Measurements from ENCODE around the gene ADRA1B. TPM values are rescaled to one million over a fixed set of nuclear protein-coding genes. Genes with fewer than 3 reads are reported as not detected.

Gene ADRA1B
- total RNA-seq, 4 donors from 2014 or later: 0.67 to 5.3 (median 3.0) TPM

- Histone ChIP-seq H3K4me3 (no peak overlapping the region), H3K9me3 (no peaks in the 10 kb centered on the region), H3K36me3 (no peaks in the 10 kb centered on the region), H3K4me1 (peaks cover 0 to 3% (median 0%) of the 10 kb centered on the region in 3 donors), H3K27ac (no peak overlapping the region), H3K27me3 (peaks cover 60% of the 10 kb centered on the region)
- TF ChIP-seq EP300 (IDR thresholded peaks at IDR 0.05) (no peak), POLR2A (IDR thresholded peaks at IDR 0.05) (no peak), CTCF (IDR thresholded peaks at IDR 0.05) (no peak), POLR2AphosphoS5 (IDR thresholded peaks at IDR 0.05) (no peak)
- ATAC-seq: no peak
- WGBS, 2 donors (ENCODE audit: low coverage in 1 of 2): 52 to 60% methylated on average over 3 of the region's 3 CpGs
Observed at GRCh38 chr5:159921721-159922120, 5.4 kb downstream of the ADRA1B start.

- no peaks in the 10 kb centered on the region for H3K4me1 ChIP-seq
- H3K27ac ChIP-seq: no peak overlapping the region
- H3K36me3 ChIP-seq: no peaks in the 10 kb centered on the region
- WGBS, 2 donors (ENCODE audit: low coverage in 1 of 2): 77 to 84% methylated on average over 7 of the region's 7 CpGs
- peak; percentile 10 for ATAC-seq
- H3K4me3 ChIP-seq: no peak overlapping the region
- no peaks in the 10 kb centered on the region for H3K9me3 ChIP-seq
- H3K27me3 ChIP-seq: peaks cover 51% of the 10 kb centered on the region
- TF ChIP-seq CTCF (IDR thresholded peaks at IDR 0.05) (no peak), POLR2AphosphoS5 (IDR thresholded peaks at IDR 0.05) (no peak), EP300 (IDR thresholded peaks at IDR 0.05) (no peak), POLR2A (IDR thresholded peaks at IDR 0.05) (no peak)
Observed at GRCh38 chr5:159923008-159923407, 6.7 kb downstream of the ADRA1B start.

- 45 to 68% methylated on average over 4 to 6 of the region's 12 CpGs for WGBS, 2 donors (ENCODE audit: low coverage in 1 of 2)
- H3K27me3 ChIP-seq: peaks cover 40% of the 10 kb centered on the region
- H3K36me3 ChIP-seq: no peaks in the 10 kb centered on the region
Observed at GRCh38 chr5:159928122-159928909, 12.0 kb downstream of the ADRA1B start.

GRCh38 chr5:159929176-159929575 lies 12.9 kb downstream of the ADRA1B start:
- no peak for ATAC-seq
- H3K27me3 ChIP-seq: peaks cover 38% of the 10 kb centered on the region
- H3K4me1 ChIP-seq: no peaks in the 10 kb centered on the region
- no peaks in the 10 kb centered on the region for H3K36me3 ChIP-seq
- no peaks in the 10 kb centered on the region for H3K9me3 ChIP-seq
- H3K4me3 ChIP-seq: no peak overlapping the region
- no peak for TF ChIP-seq POLR2A (IDR thresholded peaks at IDR 0.05)
- no peak for TF ChIP-seq POLR2AphosphoS5 (IDR thresholded peaks at IDR 0.05)
- TF ChIP-seq EP300 (IDR thresholded peaks at IDR 0.05): no peak
- no peak overlapping the region for H3K27ac ChIP-seq
- 78 to 82% methylated on average over 1 of the region's 1 CpG for WGBS, 2 donors (ENCODE audit: low coverage in 1 of 2)

More at GRCh38 chr5:159928122-159928909, 12.0 kb downstream of the ADRA1B start:
- Histone ChIP-seq H3K27ac (no peak overlapping the region), H3K4me3 (no peak overlapping the region), H3K4me1 (no peaks in the 10 kb centered on the region), H3K9me3 (no peaks in the 10 kb centered on the region)
- TF ChIP-seq CTCF (IDR thresholded peaks at IDR 0.05): no peak
- TF ChIP-seq POLR2A (IDR thresholded peaks at IDR 0.05): no peak
- TF ChIP-seq EP300 (IDR thresholded peaks at IDR 0.05): no peak
- no peak for TF ChIP-seq POLR2AphosphoS5 (IDR thresholded peaks at IDR 0.05)
- ATAC-seq: peak; percentile 34

GRCh38 chr5:159933531-159934485 lies 17.5 kb downstream of the ADRA1B start:
- no peak for TF ChIP-seq EP300 (IDR thresholded peaks at IDR 0.05)
- TF ChIP-seq CTCF (IDR thresholded peaks at IDR 0.05): no peak
- TF ChIP-seq POLR2AphosphoS5 (IDR thresholded peaks at IDR 0.05): no peak
- no peak for TF ChIP-seq POLR2A (IDR thresholded peaks at IDR 0.05)
- Histone ChIP-seq H3K27ac (no peak overlapping the region), H3K27me3 (peaks cover 9% of the 10 kb centered on the region), H3K9me3 (no peaks in the 10 kb centered on the region), H3K4me1 (no peaks in the 10 kb centered on the region), H3K4me3 (no peak overlapping the region), H3K36me3 (no peaks in the 10 kb centered on the region)
- peak; percentile 50 for ATAC-seq
- WGBS, 2 donors (ENCODE audit: low coverage in 1 of 2): 37 to 44% methylated on average over 2 to 5 of the region's 10 CpGs
